ENCODE results near the gene RBM17.
A peak's percentile ranks its signal among the peaks of the same experiment; 100 is the strongest.
"Not testable (repeated sequence)": the region's sequence is repeated elsewhere in the genome, so short reads cannot be mapped to it uniquely, and the experiment has no call there.

RBM17 gene

GRCh38 chr10:6161921-6162320 is 73.1 kb downstream of the RBM17 start:
- no peak for DNase-seq (ENCODE audit: low read depth)

- DNase-seq (ENCODE audit: low read depth), result no peak
These were observed 73.9 kb downstream of the RBM17 start for GRCh38 chr10:6162589-6163356.

- DNase-seq (ENCODE audit: low read depth), result peak; percentile 70
These were observed 74.8 kb downstream of the RBM17 start for GRCh38 chr10:6163364-6164270.

GRCh38 chr10:6164271-6165095 is 75.6 kb downstream of the RBM17 start:
- DNase-seq (ENCODE audit: low read depth), result no peak

- no peak for DNase-seq (ENCODE audit: low read depth)
These were observed 76.4 kb downstream of the RBM17 start for GRCh38 chr10:6165221-6165725.

- DNase-seq (ENCODE audit: low read depth), result not testable (repeated sequence)
These were observed 77.1 kb downstream of the RBM17 start for GRCh38 chr10:6165933-6166332.

Data from stromal cell of bone marrow (primary cell).